Panc1 (cell line): ENCODE results near the gene ZKSCAN4.

Source experiments
- POLR2AphosphoS5 ChIP-seq: IDR thresholded peaks from 2 replicates; pipeline ENCODE4 v1.6.1; 2012; ENCODE audit warnings: mild to moderate bottlenecking, low read depth, low read length, moderate library complexity
- REST ChIP-seq, 2 experiments: IDR thresholded peaks; 2 replicates each; pipeline ENCODE4 v1.6.1; 2011 to 2012; ENCODE audit warnings: low read depth in 2 of 2, control low read depth in 1 of 2, low read length in 1 of 2, mild to moderate bottlenecking in 1 of 2, moderate library complexity in 1 of 2; ENCODE audit not compliant: insufficient read depth in 1 of 2
- TF ChIP-seq, protein P1 (sequence below): fragments of 450-650 bp; IDR thresholded peaks from 2 replicates; pipeline ENCODE4 v1.5.1; 2017; ENCODE audit warnings: mild to moderate bottlenecking

DNA sequence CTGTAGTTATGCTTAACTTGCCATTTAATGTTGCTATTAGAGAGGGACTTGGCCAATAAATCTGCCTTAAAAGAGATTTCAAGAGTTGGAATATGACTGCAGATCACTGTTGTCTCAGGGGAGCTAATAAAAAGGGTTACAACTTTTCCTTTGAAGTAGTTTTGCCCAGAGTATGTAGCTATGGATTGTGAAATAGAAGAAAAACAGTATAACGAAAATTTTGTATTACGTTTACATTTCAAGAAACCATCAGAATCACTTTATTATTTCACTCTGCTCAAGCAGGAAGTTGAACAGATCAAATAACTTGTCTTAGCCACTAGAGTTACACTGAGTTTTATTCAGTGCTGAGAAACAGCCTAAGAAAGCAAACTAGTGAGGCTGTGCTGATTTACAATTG lies 11.9 kb upstream of the ZKSCAN4 start:
- TF ChIP-seq REST (IDR thresholded peaks at IDR 0.05; ENCODE audit: insufficient read depth in 1 of 2, low read depth in 2 of 2, low read length in 1 of 2), result no peak
- TF ChIP-seq, protein P1, sequence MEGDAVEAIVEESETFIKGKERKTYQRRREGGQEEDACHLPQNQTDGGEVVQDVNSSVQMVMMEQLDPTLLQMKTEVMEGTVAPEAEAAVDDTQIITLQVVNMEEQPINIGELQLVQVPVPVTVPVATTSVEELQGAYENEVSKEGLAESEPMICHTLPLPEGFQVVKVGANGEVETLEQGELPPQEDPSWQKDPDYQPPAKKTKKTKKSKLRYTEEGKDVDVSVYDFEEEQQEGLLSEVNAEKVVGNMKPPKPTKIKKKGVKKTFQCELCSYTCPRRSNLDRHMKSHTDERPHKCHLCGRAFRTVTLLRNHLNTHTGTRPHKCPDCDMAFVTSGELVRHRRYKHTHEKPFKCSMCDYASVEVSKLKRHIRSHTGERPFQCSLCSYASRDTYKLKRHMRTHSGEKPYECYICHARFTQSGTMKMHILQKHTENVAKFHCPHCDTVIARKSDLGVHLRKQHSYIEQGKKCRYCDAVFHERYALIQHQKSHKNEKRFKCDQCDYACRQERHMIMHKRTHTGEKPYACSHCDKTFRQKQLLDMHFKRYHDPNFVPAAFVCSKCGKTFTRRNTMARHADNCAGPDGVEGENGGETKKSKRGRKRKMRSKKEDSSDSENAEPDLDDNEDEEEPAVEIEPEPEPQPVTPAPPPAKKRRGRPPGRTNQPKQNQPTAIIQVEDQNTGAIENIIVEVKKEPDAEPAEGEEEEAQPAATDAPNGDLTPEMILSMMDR, result no peak
- no peak for TF ChIP-seq POLR2AphosphoS5
